Breast epithelium (tissue), 4 donors: Measurements from ENCODE around the gene ZNF407. TPM values are rescaled to one million over a fixed set of nuclear protein-coding genes. Genes with fewer than 3 reads are reported as not detected.

ENCODE experiments used
- DNase-seq, 2 donors: peaks; one replicate each; pipeline ENCODE4 v3.0.0-alpha.2; 2019; ENCODE audit warnings: low spot score in 2 of 2
- H3K27ac ChIP-seq, 2 donors: fragments of 200-600 bp; sonication (generic) in 1 of 2; one replicate each; pipeline ENCODE4 v1.5.1; 2016 to 2019; ENCODE audit warnings: mild to moderate bottlenecking in 1 of 2
- H3K27me3 ChIP-seq, 2 donors: fragments of 200-600 bp; sonication (generic) in 1 of 2; one replicate each; pipeline versions ENCODE4 v1.5.1 to v1.6.0; 2017 to 2019; ENCODE audit warnings: control low read depth in 1 of 2, mild to moderate bottlenecking in 1 of 2
- H3K36me3 ChIP-seq: fragments of 200-600 bp; one replicate; pipeline ENCODE4 v1.5.1; 2019
- H3K4me1 ChIP-seq, 2 donors: fragments of 200-600 bp; sonication (generic); one replicate each; pipeline ENCODE4 v1.5.1; 2016 to 2019; ENCODE audit warnings: control low read depth in 1 of 2
- H3K4me3 ChIP-seq, 3 donors: fragments of 200-600 bp; sonication (generic); 1 replicate in 2 of 3; 2 replicates in 1 of 3; pipeline ENCODE4 v1.5.1; 2016 to 2019; ENCODE audit warnings: mild to moderate bottlenecking in 3 of 3, moderate library complexity in 2 of 3
- H3K9me3 ChIP-seq, 2 donors: fragments of 200-600 bp; sonication (generic) in 1 of 2; one replicate each; pipeline ENCODE4 v1.5.1; 2016 to 2019; ENCODE audit warnings: control low read depth in 1 of 2
- POLR2A ChIP-seq: fragments of 450-650 bp; IDR thresholded peaks from one replicate; pipeline ENCODE4 v1.6.1; 2016; ENCODE audit warnings: antibody characterized with exemption, mild to moderate bottlenecking, moderate library complexity
- POLR2AphosphoS5 ChIP-seq, 3 donors: sonication (generic); formaldehyde crosslinking; IDR thresholded peaks; one replicate each; pipeline ENCODE4 v1.6.1; 2017; ENCODE audit warnings: antibody characterized with exemption in 3 of 3
- intact Hi-C: fragments of 100-400 bp; cut with DNase I; formaldehyde crosslinking; loops from one replicate; pipeline ENCODE4 v1.15.1; 2023; ENCODE audit warnings: low total_unique reads
- total RNA-seq, 3 donors: library from RNA; depleted of rRNA; stranded (reverse); fragments of >200 nt; gene quantifications; one replicate each; pipeline ENCODE4 v1.1.0, GENCODE V29; 2016
- TF ChIP-seq, protein P1 (sequence below), 3 donors: fragments of 450-650 bp; IDR thresholded peaks; one replicate each; pipeline ENCODE4 v1.5.1; 2016 to 2017; ENCODE audit warnings: antibody characterized with exemption in 3 of 3, mild to moderate bottlenecking in 3 of 3, moderate library complexity in 3 of 3

ZNF407 gene
- total RNA-seq, 3 donors from 2014 or later: 14.9 to 30.1 (median 22.3) TPM

DNA sequence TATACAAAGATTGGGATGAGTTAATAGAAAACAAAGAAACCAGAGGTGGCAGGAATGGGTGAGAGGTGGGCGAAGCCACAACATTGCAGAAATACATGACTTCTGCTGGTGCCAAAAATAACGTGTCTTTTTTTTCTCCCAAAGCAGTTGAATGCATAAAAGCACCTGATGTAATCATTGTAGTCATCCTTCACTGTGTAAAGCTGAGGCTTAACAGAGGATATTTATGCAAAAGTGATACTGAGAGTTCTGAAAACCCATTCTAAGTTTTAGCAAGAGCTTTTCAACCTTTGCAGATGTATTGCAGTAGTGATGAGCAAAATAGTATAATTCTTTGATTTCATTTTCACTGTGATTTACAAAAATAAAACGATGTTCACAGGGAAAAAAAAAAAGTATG, 438.3 kb downstream of the ZNF407 start:
- Histone ChIP-seq H3K9me3 (no peaks in the 10 kb centered on the region), H3K4me1 (no peaks in the 10 kb centered on the region), H3K4me3 (no peak overlapping the region), H3K36me3 (no peaks in the 10 kb centered on the region), H3K27me3 (no peaks in the 10 kb centered on the region), H3K27ac (no peak overlapping the region)
- intact Hi-C loops: no loop called here
- TF ChIP-seq POLR2A: no peak
- DNase-seq: no peak

DNA sequence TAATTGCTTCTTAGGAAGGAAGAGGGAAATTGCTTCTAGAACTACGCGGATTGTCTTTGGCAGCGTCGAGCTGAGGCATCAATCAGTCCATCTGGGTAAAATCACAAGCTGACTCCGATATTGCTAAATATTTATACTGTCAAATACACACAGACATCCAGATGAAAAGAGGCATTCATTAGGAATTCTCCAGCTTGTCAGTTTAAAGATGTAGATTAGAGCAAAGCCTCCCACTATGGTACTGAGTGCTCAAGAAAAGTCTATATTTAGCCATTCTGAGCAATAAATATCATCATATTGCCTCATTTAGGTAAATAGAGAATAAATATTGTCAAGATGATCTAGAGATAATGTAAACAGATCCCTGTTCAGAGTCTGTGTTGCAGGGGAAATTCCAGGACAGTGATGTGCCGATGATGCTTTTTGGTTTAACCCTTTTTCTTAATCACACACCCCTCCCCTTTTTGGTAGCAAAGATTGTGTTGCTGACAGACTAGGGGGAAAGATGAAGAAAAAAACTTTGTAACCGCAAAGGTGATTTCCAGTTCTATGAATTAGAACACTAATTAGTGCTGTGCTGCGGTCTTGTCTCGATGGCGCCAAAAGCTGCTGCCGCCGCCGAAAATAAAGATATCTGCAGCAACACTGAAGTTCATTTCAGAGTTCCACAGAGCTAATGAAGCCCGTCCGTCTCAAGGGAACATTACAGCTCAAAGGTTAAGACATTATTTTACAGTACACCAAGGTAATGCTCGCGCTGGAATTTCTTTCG, 439.4 kb downstream of the ZNF407 start:
- intact Hi-C loops: no loop called here
- Histone ChIP-seq H3K9me3 (no peaks in the 10 kb centered on the region), H3K4me3 (no peak overlapping the region), H3K4me1 (no peaks in the 10 kb centered on the region), H3K27me3 (no peaks in the 10 kb centered on the region), H3K36me3 (no peaks in the 10 kb centered on the region), H3K27ac (no peak overlapping the region)
- TF ChIP-seq, protein P1, sequence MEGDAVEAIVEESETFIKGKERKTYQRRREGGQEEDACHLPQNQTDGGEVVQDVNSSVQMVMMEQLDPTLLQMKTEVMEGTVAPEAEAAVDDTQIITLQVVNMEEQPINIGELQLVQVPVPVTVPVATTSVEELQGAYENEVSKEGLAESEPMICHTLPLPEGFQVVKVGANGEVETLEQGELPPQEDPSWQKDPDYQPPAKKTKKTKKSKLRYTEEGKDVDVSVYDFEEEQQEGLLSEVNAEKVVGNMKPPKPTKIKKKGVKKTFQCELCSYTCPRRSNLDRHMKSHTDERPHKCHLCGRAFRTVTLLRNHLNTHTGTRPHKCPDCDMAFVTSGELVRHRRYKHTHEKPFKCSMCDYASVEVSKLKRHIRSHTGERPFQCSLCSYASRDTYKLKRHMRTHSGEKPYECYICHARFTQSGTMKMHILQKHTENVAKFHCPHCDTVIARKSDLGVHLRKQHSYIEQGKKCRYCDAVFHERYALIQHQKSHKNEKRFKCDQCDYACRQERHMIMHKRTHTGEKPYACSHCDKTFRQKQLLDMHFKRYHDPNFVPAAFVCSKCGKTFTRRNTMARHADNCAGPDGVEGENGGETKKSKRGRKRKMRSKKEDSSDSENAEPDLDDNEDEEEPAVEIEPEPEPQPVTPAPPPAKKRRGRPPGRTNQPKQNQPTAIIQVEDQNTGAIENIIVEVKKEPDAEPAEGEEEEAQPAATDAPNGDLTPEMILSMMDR (IDR thresholded peaks at IDR 0.05): no peak
- DNase-seq: no peak

DNA sequence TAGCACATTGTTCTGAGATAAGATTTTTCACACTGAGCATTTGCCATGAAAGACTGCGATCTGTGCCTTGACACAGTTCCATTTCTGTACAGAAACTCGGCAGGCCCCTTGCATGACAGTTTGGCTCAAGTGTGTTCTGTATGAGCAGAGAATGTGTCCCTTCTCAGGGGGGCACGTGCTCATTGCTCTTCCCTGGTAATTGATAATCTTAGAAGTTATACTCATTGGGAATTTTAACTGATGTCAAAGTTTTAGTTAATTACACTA, 440.0 kb downstream of the ZNF407 start:
- no peak for DNase-seq
- Histone ChIP-seq H3K4me3 (no peak overlapping the region), H3K4me1 (no peaks in the 10 kb centered on the region), H3K27ac (no peak overlapping the region), H3K27me3 (no peaks in the 10 kb centered on the region), H3K36me3 (no peaks in the 10 kb centered on the region), H3K9me3 (no peaks in the 10 kb centered on the region)
- TF ChIP-seq, protein P1 (IDR thresholded peaks at IDR 0.05): no peak
- TF ChIP-seq POLR2A (no peak), POLR2AphosphoS5 (IDR thresholded peaks at IDR 0.05) (no peak)
- intact Hi-C loops: no loop called here

DNA sequence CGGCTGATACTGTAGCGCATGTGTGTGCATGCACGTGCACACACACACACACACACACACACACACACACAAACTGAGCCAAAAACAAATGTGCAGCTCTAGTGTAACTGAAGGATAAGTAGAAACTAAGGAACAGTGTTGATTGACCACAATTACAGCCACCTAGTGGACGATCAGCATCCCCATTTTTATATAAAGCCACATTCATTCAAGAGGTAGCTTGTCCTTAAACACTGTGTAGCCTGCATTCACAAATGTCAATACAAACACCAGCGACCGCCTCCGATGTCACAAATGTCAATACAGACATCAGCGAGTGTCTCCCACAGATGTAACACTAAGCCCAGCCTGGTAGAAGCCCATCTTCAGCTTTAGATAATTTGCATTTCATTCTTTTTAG, 443.9 kb downstream of the ZNF407 start:
- Histone ChIP-seq H3K27ac (no peak overlapping the region), H3K4me3 (no peak overlapping the region), H3K9me3 (no peaks in the 10 kb centered on the region), H3K4me1 (no peaks in the 10 kb centered on the region), H3K36me3 (no peaks in the 10 kb centered on the region), H3K27me3 (no peaks in the 10 kb centered on the region)
- DNase-seq: no peak
- no peak for TF ChIP-seq POLR2A
- TF ChIP-seq POLR2AphosphoS5 (IDR thresholded peaks at IDR 0.05): no peak
- TF ChIP-seq, protein P1 (IDR thresholded peaks at IDR 0.05): peak in 1 of 3 donors; percentile 29
- intact Hi-C loops: no loop called here

DNA sequence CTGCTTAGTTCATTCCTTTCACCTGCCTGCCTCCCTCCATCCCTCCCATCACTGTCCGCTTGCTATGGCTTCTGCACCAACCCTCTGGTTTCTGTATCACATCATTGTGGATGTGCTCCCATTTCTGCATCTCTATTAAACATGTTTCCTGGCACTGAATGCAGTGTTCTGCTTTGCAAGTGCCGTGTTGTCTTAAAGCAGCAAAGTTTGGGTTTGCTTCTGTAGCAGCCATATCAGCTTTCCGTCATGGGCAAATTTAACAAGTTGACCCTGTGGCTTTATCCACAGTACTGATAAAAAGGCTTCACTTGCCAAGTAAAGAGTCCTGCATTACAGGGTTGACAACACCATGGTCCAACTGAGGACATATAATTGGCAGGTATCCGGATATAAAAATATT, 445.8 kb downstream of the ZNF407 start:
- DNase-seq: no peak
- TF ChIP-seq POLR2AphosphoS5 (IDR thresholded peaks at IDR 0.05) (no peak), POLR2A (no peak)
- TF ChIP-seq, protein P1 (IDR thresholded peaks at IDR 0.05): no peak
- no peak overlapping the region for H3K4me3 ChIP-seq
- no peaks in the 10 kb centered on the region for H3K36me3 ChIP-seq
- H3K27ac ChIP-seq: no peak overlapping the region
- no peaks in the 10 kb centered on the region for H3K9me3 ChIP-seq
- no peaks in the 10 kb centered on the region for H3K27me3 ChIP-seq
- no peaks in the 10 kb centered on the region for H3K4me1 ChIP-seq
- intact Hi-C loops: no loop called here

DNA sequence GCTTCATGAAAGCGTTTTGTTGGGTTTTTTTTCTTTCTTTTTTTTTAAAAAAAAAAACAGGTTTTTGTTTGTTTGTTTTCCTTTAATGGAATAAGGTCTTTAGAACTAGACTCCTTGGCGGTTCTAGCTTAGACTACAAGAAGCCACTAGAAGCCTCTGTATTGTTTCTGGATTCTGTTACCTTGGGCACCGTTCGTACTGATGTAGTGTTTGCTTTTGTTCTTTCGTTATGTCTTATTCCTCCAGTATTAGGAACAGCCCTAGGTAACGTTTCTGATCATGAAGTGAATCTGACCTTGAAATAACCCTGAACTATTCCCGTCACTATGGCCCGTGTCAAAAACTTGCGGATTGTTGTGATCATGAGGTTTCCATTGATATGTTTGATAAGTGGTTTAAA, 446.6 kb downstream of the ZNF407 start:
- Histone ChIP-seq H3K4me1 (no peaks in the 10 kb centered on the region), H3K36me3 (no peaks in the 10 kb centered on the region), H3K9me3 (no peaks in the 10 kb centered on the region), H3K27me3 (no peaks in the 10 kb centered on the region), H3K27ac (no peak overlapping the region), H3K4me3 (no peak overlapping the region)
- no peak for TF ChIP-seq POLR2A
- intact Hi-C loops: no loop called here
- DNase-seq: no peak
